ENCODE data around the gene TOX3.

TOX3 gene

DNA sequence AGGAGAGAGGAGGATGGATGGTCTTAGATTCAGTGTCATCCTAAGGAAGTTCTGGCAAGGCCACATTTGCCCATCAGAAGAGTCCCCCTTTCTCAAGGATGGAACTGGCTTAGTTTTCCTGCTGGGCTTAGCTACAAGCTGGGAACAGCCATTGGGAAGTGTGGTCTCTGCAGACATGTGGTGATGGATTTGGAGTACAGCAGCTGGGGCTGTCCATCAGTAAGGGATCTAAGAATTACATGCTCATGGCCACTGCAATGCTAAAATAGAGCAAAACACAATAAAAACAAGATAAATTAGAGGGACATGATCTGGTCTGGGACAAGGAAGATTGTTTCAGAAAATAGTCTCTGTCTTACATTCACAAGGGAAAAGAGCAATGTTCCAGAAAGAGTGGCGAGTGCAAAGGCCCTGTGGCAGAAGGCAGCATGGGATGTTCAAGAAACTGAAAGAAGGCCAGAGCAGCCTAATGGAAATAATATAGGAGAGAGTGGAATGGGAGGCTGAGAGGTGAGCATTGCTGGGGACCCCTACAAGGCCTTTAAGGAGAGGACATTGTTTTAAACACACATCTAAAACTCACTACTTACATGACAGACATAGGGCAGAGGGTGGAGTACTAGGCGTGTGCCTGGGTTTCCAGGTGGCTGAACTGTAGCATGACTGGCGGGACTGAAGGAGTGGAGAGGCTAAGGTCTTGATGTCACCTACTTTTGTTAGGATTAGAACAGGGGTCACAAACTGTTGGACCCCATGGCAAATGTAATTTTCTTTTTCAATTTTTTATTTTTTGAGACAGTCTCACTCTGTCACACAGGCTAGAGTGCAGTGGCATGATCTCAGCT lies 17.0 kb upstream of the TOX3 start:
- no peak for DNase-seq (ENCODE audit: low spot score)

DNA sequence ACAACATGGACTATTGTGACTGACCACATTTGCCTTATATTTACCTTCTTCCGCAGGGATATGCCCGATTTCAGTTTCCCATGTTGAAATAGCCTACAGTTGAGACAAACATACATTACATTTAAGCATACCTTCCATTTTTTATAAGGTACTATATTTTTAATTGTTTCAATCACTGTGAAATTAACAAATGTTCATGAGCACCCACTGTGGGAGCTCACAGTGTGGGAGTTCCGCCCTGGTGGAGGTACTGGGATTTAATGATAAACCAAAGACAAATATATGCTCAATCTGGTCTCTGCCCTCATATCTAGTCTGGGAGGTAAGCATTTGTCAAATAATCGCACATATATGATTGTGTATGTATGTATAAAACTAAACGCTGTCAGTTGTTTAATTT lies 15.8 kb upstream of the TOX3 start:
- DNase-seq (ENCODE audit: low spot score), result no peak

DNA sequence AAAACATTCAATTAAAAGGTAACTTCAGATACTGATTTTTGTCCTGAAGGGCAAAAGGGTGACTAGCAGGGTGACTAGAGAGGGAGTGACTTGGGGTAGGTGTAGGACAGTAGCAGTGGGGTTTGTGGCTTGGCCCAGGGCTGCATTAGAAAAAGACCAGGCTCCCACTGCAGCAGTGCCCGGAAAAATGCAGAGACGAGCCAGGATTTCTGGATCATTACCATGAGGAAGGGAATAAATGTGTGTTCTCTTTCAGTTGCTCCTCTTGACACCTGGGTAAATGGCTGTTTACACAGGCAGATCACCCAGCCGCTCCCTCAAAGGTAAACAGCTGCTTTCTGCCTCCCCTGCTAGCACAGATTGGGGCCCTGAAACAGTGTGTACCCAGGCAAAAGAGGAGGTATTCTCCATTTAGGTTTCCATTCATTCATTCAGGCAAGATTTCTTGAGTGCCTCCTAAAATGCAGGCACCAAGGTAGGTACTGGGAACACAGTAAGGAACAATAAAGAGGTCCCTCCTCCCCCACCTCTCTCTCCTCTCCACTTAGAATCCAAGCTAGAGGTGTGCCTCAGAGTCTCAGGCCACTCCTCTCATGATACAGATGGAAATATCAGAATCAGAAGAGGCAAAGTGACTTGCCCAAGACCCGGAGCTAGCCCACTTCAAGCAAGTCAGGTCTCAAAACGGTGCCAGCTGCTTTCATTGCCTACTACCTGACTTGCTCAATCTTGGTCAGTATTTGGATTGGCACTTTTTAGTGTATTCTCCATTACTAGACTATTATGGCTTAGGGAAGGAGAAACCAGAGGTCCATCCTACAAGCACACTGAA lies 15.2 kb upstream of the TOX3 start:
- DNase-seq (ENCODE audit: low spot score), result no peak

DNA sequence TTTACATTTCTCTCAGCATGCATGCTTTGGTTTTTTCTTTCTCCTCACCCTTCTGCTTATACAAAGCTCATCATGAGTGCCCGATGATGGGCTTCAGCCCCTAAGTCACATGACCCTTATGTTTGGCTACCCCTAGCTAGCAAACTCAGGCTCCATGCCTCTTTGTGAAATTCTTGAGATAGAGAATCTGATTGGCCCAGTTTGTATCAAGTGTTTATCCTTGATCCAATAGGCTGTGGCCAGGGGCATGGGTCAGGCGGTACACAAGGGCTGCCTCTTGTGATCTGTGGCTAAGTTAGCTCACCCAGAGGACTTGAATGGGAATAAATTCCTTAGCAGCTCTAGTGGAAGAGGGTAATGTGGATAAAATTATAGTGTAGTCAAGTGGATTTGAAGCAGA lies 11.5 kb upstream of the TOX3 start:
- no peak for DNase-seq (ENCODE audit: low spot score)

DNA sequence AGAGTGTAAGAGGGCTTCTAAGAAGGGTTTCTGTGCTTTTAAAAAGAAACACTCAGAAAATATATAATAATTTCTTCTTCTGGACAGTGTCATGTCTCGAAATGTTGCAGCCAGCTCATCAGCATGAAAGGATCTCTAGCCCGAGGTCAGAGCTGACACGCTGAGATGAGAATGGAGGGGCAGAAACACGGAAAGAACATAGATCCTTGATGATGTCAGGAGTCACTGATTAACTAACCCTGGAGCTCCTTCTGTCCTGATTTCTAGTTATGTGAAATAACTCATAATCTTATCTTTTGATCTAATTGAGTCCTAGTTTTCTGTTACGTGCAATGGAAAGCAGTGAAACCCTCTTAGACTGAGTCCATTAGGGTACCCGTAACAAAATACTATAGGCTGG lies 10.3 kb upstream of the TOX3 start:
- DNase-seq (ENCODE audit: low spot score), result no peak

DNA sequence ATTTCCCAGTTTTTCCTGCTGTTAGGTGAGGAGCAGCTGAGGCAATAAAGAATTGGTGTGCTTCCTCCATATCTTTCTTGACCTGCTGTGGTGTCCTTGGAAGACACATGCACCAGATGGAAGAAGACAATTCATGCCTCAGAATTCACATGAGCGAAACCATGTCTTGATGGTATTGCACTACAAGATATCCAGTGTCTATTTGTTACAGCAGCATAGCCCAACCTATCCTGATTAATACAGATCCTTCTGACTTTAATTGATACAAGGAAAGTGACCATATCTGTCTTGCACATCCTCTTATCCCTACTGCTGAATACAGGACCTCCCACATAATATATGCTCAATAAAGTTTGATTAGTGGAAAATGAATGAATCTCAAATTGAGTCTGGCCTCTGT lies 9.1 kb upstream of the TOX3 start:
- no peak for DNase-seq (ENCODE audit: low spot score)

DNA sequence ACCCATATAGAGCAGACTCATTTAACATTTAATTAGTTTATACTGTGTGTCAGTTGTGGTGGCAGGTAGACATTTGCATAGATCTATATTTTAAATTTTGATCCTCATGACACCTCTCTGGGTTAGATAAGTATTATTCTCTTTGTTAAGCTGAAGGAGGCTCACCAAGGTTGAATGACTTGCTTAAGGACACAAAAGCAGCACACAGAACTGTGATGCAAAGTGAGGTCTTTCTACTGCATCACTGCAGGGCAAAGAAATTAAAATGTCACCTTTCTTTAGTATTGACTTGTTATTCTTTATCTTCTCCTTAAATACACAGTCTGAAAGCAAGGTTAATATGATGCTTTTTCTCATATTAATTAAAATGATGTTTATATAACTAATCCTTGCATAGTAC lies 8.6 kb upstream of the TOX3 start:
- DNase-seq (ENCODE audit: low spot score), result no peak

DNA sequence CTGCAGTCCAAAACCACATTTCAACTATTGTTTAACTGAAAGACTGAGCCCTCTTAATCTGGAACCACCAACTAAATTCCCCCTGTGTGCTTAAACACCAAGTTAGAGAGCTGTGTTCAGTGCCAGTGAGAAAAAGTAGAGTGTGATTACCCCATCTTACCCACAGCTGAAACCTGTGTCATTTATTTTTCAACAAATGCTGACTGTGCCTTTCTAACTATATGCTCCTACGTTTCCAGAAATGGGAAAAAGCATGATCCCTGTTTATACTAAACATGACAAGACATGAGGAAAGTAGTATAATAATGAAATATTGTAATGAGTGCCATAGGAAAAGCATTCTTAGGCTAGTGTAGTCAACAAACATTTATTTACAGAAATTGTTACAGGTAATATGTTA lies 7.4 kb upstream of the TOX3 start:
- DNase-seq (ENCODE audit: low spot score), result no peak

DNA sequence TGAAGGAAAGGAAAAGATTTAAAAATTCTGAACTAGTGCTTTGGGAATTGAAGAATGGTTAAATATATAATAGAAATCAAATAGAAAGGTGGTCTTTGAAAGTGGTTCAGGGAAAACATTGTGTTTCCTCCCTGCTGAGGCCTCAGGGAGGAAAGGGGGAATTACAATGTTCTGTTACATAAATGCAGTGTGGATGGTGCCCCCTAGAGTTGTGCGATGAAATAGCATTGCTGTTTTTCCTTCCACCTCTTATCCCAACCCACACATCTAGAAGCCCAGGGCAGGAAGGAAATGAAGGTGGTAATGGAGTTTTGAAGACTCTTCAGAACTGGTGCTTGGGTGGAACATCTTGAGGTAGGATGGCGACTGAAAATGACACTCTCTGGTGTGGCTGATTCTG lies 6.4 kb upstream of the TOX3 start:
- DNase-seq (ENCODE audit: low spot score), result no peak

DNA sequence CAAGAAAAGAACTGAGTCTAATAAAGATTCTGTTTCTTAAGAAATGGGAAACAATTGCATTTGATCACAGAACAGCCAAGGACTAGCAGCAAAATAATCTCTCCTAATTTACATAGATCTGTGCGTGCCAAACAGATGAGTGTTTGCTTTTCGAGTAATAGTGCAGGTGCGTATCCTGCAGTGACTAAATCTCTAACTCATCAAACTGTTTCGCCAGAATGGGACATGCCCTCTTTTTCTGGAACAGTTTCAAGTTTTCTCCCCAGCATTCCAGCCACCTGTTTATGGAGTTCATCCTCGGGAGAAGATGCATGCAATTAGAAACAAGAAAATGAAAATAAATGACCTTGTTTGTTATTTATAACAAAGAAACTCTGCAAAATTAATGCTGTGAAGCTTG lies 5.7 kb upstream of the TOX3 start:
- no peak for DNase-seq (ENCODE audit: low spot score)

DNA sequence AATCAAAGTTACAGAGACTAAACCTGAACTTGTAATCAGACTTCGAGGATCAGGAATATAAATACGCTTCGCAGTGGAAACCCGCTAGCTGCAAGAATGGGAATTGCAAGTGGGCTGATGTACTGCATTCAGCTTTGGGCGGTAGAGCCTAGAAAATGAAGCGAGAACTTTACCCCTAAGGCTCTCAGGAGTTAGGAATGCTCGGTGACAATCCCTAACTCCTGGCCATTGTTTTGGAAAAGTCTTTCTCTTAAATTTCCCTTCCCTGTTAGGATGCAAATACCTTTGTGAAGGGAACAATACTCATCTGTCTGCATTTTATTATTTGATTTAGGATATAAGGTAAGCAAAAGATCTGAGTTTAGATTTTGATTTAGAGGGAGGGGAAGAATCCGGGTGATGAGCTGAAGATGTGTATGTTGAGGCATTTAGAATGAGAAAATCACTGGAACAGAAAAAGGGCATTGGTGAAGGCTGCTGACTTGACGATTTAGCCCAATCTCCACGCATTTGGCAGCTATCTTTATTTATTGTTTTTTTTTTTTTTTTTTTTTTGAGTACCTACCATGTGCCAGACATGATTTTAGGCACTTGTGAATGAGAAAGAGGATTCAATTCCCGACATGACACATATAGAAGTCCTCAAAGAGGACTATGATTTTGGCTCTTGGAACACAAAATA lies 2.2 kb upstream of the TOX3 start:
- DNase-seq (ENCODE audit: low spot score), result no peak

DNA sequence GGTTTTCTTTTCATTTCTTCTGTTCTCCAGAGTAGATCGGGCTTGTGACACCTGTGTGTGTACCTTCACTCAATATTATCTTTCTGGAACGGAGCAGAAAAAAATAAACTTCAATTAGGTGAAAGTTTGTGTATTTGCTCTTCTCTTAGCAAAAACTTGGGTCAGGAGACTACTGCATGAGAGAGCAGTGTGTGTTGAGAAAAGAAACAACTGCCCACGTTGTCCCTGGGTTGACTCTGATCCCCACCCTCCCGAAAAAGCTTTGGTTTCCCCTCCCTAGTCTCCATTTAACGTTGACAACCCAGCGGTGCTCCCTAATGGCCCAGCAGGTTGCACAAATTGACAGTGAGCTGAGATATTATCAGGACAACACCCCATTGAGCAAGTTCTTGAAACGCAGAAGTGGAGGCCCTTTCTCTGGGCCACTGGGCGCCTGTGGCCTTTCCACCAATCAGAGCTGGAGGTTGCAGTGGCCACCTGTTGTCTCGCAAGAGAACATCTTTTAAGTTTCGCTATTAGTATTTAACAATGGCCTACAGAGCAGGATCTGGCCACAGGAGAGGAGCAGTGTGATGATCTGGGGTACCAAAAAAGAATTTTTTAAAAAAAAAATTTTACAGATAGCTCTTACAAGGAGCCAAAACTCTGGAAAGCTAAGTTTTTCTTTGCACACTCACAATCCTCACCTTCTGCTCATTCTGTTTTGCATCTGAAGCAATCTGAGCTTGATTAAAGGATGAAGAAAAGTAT lies 1.5 kb upstream of the TOX3 start:
- no peak for DNase-seq (ENCODE audit: low spot score)

DNA sequence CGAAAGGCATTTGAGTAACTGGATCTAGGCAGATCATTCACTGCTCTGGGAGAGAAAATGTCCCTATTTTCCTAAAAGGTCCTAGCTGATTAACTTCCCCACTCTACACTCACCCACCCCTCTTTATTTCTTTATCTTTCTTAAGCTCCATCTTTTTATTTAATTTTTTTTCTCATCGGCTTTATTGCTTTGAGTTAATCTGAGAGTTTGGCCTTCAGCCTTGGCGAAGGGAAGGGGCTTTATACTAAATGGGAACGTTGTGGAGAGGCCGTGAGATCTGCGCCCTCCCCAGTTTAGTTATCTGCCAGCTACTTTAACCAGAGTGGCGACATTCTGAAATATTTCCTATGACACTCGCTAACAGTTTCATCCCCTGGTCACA lies 882 bp upstream of the TOX3 start:
- DNase-seq (ENCODE audit: low spot score), result no peak

DNA sequence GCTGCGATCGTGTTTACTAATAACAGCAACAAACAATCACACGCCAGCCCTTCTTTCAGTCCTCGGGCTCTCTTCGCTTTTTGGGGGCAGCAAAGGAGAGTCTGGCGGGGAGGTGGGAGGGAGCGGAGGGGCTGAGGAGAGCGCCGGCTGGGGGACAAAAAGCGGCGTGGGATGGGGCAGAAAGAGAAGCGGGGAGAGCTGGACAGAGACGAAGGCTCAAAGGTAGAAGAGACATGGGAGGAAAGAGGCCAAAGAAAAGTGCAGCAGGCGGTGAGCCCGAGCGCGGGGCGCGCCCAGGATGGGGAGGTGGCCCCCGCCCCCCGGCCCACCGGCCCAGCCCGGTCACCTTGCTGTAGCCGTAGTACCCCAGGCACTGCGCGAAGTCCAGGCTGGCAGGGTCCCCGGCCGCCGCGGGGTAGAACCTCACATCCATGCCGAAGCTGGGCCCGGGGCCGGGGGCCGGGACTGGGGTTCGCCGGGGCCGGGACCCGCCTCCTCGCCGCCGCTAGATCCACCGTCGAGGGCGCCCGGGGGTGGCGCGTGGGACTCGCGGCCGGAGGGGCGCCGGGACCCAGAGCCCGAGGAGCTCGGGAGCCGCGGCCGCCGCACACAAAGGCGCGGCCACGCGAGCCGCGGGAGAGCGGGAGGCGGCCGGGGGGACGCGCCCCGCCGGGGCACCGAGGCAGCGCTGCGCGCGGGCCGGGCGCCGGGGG lies 496 bp downstream of the TOX3 start:
- peak; percentile 21 for DNase-seq (ENCODE audit: low spot score)

DNA sequence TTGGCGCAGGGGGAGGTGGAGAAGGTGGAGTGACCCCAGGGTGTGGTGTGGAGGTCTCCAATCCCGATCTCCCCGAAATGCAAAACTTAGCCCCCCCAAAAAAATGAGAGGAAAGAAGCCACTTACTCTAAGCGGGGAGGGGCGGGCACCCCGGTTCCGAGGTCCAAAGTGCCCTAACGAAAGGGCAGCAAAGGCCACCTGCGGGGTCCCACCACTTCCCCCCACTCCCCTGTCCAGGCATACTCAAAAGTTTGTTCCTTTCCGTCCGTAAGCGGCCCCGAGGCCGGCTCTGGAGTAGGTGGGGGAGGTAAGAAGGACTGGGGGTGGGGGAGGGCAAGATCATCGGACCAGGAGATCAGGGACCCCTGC lies 1.1 kb downstream of the TOX3 start:
- DNase-seq (ENCODE audit: low spot score), result no peak

DNA sequence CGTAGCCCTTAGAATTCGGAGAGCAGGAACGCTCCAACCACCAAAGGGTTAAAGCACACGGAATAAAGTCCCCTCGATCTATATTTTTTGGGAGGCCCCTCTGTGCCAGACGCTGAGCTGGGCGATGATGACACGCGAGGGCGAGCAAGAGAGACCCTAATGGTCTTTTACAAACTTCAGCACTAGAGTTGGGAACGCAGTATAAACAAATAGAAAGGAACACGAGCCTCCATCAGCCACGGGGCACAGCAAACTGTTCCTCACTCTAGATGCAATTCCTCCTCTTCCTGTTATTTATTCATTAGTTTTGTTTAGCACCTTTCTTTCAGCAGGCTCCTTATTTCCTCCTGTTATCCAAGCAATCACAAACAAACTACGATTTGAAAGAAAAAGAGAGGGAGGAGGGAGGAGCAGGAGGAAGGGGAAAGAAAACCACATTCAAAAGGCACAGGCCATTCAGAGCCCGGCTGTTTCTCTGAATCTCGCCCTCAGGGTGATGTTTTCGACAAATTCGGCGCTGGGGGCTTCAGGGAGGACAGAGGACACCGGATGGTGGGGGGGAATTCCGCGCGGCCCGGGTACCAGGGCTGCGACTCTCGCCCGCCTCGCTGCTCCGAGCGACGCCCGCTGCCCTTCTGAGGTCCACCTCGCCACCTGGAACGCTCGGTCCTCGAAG lies 1.6 kb downstream of the TOX3 start:
- DNase-seq (ENCODE audit: low spot score), result no peak

DNA sequence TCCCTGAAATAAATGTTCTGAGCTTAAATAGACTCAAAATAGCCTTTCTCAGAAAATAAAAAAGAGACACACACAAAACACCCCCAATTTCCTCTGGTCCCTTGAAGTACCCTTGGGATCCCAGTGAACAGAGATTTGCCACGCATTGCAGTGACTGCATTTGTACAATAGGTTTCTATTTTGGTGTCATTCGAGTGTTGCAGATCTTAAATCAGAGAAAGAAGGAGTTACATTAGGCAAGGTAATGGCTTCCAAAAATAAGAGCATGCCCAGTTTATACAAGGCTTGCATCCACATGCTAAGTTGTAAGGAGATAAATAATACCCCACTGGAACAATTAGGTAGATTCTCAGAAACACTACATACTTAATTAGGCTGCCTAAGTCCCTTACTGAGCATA lies 2.2 kb downstream of the TOX3 start:
- DNase-seq (ENCODE audit: low spot score), result no peak

DNA sequence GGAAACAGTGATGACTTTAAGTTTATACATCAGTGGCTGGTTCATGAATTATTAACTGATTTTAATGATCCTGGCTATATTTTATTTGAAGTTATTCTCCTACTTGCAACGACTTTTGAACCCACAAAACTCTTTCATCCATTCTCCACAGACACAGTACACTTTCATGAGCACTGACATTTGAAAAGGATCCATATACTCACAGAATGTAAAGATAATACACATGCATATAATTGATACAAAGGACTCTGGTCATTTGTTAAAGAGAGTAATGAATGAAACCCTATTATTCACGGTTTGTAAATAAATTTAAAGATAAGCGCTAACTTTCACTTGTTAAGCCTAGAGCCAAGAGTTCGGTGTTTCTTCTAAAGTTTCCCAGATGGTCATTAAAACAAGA lies 3.3 kb downstream of the TOX3 start:
- no peak for DNase-seq (ENCODE audit: low spot score)

DNA sequence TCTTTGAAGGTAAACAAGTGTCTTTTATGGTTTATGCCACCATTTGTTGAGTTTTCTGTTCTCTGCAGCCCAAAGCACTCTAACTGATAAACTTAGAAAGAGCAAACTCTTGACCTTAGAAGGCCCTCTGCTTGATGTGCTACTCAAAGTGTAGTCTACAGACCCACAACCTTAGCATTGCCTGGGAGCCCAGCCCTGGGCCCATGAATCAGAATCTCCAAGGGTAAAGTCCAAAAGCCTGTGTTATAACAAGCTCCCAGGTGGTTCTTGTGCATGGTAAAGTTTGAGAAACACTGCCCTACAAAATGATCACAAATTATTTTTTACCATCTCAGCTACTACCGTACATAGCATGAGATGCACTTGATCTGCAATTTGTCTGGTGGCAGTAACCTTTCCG lies 6.0 kb downstream of the TOX3 start:
- DNase-seq (ENCODE audit: low spot score), result no peak

DNA sequence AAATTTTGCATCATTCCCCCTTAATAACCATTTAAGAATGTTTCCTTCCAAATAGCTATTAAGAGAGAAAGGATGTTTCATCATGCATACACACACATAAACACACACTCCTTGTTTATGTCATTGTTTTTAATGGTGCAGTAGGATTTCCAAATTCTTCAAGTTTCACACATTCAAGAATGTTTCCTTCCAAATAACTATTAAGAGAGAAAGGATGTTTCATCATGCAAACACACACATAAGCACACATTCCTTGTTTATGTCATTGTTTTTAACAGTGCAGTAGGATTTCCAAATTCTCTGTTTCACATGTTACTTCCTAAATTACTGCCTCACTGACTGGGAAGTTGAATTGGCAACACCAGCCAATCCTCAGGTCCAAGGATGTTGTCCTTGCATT lies 7.8 kb downstream of the TOX3 start:
- no peak for DNase-seq (ENCODE audit: low spot score)

DNA sequence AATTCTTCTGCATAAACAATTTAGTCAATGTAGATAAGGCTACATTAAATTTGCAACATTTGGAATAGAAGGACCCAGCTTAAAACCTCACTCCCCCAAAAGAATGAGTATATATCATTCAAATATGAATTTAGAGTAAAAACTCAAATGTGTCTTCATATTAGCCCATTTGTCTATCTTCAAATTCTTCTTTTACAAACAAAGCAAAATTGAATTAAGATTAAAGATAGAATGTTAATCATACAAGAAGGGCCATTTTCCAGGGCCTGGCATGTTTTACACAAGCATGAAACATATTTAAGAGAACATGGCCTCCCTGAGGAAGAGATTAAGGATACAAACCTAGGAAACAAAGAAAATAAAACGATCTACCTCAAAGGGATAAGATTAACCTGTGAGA lies 8.4 kb downstream of the TOX3 start:
- no peak for DNase-seq (ENCODE audit: low spot score)
